ENCODE measurements around the gene KCP.

GRCh38 chr7:128893251-128894100 lies 17.0 kb downstream of the KCP start:
- no peak for TF ChIP-seq POLR2A (IDR thresholded peaks at IDR 0.05)
- no peak for TF ChIP-seq CTCF (IDR thresholded peaks at IDR 0.05)

Data from esophagus squamous epithelium (tissue), 4 donors.